ENCODE measurements around the gene VASP. TPM values are rescaled to one million over a fixed set of nuclear protein-coding genes. Genes with fewer than 3 reads are reported as not detected.

VASP gene
- total and polyA plus RNA-seq, 3 donors from 2014 or later = 37.7 to 57.9 (median 52.7) TPM

DNA sequence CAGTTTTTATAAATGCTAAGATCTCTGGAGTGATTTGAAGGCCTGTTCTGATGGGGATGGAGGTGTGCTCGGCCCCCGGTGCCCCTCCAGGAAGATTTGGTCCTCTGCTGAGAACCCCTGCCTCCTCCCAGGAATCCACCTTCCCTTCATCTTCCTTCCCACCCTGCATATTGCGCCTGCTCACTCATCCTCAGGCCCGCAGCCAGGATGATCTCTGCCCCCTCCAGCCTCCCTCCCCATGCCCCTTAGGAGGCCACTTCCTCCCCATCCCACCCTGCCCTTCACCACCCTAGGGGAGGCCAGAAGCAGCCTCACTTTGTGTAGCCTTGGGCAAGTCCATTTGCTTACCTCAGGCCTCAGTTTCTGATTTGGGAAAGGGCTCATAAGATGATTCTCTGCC, 19.7 kb downstream of the VASP start:
- Histone ChIP-seq H3K27ac (no peak overlapping the region), H3K9me3 (no peaks in the 10 kb centered on the region), H3K36me3 (ENCODE audit: low read depth, missing control alignments) (no peaks in the 10 kb centered on the region), H3K4me3 (no peak overlapping the region), H3K4me1 (peaks cover 9% of the 10 kb centered on the region), H3K27me3 (no peaks in the 10 kb centered on the region)
- 62 to 84% methylated on average over 4 of the region's 4 CpGs for WGBS, 2 donors
- no peak for TF ChIP-seq CTCF (IDR thresholded peaks at IDR 0.05)
- no peak for TF ChIP-seq POLR2A (IDR thresholded peaks at IDR 0.05)
- intact Hi-C loops (cut with DNase I; ENCODE audit: low total_unique reads) = loop anchor here (10.0 kb wide), 1 partner anchor 118 kb away; no protein-coding TSS in a partner anchor
- DNase-seq = no peak

GRCh38 chr19:45527731-45528130, 20.5 kb downstream of the VASP start:
- WGBS, 2 donors = 56 to 68% methylated on average over 15 of the region's 15 CpGs
- intact Hi-C loops (cut with DNase I; ENCODE audit: low total_unique reads) = loop anchor here (10.0 kb wide), 1 partner anchor 117 kb away; no protein-coding TSS in a partner anchor
- TF ChIP-seq POLR2A (IDR thresholded peaks at IDR 0.05) (no peak), CTCF (IDR thresholded peaks at IDR 0.05) (no peak)
- Histone ChIP-seq H3K4me3 (no peak overlapping the region), H3K9me3 (no peaks in the 10 kb centered on the region), H3K36me3 (ENCODE audit: low read depth, missing control alignments) (no peaks in the 10 kb centered on the region), H3K27ac (no peak overlapping the region), H3K27me3 (no peaks in the 10 kb centered on the region), H3K4me1 (peaks cover 9% of the 10 kb centered on the region)
- DNase-seq = no peak

- H3K36me3 ChIP-seq (ENCODE audit: low read depth, missing control alignments) = no peaks in the 10 kb centered on the region
- peak overlapping the region in 1 of 2 donors; percentile 35 for H3K4me3 ChIP-seq
- H3K4me1 ChIP-seq = peaks cover 9% of the 10 kb centered on the region
- TF ChIP-seq POLR2A (IDR thresholded peaks at IDR 0.05) (no peak), CTCF (IDR thresholded peaks at IDR 0.05) (no peak)
- intact Hi-C loops (cut with DNase I; ENCODE audit: low total_unique reads) = loop anchor here (10.0 kb wide), 1 partner anchor 117 kb away; no protein-coding TSS in a partner anchor
- H3K27ac ChIP-seq = no peak overlapping the region
- WGBS, 2 donors = 29 to 38% methylated on average over 17 of the region's 17 CpGs
- H3K9me3 ChIP-seq = no peaks in the 10 kb centered on the region
- no peaks in the 10 kb centered on the region for H3K27me3 ChIP-seq
- no peak for DNase-seq
Measured at GRCh38 chr19:45528149-45528743, 21.0 kb downstream of the VASP start.

DNA sequence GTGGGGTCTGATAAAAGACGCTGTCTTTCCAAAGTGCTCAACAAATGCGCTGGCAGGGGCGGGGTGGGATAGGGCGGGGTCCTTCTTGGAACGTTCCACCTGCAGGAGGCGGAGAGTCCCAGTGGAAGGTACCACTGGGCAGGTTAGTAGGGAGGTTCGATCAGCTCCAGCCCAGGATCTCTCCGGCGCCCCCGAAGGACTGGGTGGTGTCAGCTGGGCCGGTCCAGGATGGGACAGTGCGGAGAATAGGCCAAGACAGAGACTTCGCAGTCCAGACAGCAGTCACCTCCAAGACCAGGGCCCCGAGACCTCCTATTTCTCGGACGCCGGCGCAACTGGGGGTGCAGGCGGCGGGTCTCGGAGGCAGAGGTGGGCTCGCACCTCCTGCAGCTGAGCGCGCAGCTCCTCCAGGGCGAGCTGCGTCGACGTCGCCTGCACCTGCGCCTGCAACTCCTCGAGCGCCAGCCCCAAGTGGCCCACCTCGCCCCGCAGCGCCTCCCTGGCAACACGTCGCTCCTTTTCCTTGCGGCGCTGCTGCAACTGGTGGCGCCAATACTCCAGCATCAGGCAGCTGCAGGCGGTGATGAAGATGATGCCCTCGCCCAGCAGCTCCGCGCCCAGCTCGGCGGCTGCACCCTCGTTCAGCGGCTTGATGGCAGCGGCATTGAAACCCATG, 21.6 kb downstream of the VASP start:
- no peaks in the 10 kb centered on the region for H3K9me3 ChIP-seq
- DNase-seq = peak; percentile 48
- H3K27ac ChIP-seq = no peak overlapping the region
- no peaks in the 10 kb centered on the region for H3K27me3 ChIP-seq
- no peaks in the 10 kb centered on the region for H3K36me3 ChIP-seq (ENCODE audit: low read depth, missing control alignments)
- intact Hi-C loops (cut with DNase I; ENCODE audit: low total_unique reads) = loop anchor here (10.0 kb wide), 1 partner anchor 116 kb away; no protein-coding TSS in a partner anchor
- H3K4me1 ChIP-seq = peaks cover 9% of the 10 kb centered on the region
- TF ChIP-seq POLR2A (IDR thresholded peaks at IDR 0.05) = no peak
- no peak for TF ChIP-seq CTCF (IDR thresholded peaks at IDR 0.05)
- H3K4me3 ChIP-seq = peak overlapping the region in 1 of 2 donors; percentile 35
- 15% methylated on average over 24 to 43 of the region's 49 CpGs for WGBS, 2 donors

All from testis (tissue), 3 donors.